SKM-1 (cell line): ENCODE data around the gene B4GALNT3.

Experiments
- DNase-seq: peaks from one replicate; lab custom pipeline; 2025; ENCODE audit not compliant: unreplicated experiment; lab: John Stamatoyannopoulos, UW

Gene B4GALNT3

DNA sequence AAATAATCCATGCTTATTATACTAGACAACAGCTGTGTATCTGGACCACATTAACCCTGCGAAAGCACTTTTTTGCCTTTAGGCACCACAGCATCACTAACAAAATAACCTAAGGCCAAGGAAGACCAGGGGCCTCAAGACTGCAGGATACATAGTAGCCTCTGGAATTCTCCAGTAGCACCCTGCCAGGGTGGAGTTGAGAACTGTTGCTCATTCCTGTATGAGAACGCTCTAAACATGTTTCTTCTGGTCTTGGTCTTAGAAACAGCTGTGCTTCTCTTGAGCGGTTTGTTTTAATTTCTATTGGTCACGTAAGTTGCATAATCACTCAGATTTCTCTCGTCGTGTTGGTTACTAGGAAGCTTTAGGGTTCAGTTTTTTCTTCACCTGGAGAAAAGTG, 7.9 kb downstream of the B4GALNT3 start:
- DNase-seq = no peak

DNA sequence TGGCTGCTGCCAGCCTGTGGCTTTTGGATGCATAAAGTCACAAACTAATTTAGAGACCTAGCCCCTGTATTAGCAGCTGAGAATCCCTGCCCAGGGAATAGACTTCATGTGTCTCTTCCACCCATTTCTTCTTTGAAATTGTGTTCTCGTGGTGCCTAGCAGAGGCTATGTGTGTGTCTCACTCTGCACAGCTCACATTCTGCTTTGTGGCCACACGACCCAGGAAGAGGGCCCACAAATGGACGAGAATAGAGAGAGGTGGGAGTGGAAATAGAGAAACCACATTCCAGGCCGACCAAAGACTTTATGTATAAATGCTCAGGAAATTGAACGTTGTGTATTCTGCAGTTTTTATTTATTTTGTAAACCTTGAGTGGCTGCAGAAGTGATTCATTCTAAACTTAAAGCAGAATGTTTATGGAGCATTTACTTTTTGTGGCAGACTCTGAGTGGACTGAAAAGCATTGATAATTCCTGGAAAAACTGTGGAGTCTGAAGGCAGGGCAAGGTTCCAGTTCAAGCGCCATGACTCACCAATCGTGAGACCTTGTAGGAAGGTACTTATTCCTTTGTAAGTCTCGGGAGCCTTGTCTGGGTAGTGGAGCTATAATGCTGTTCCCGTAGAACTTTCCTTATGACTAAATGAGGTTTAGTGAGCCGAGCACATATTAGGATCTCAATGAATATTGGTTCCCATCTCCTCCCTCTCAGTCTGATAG, 9.1 kb downstream of the B4GALNT3 start:
- no peak for DNase-seq

- no peak for DNase-seq
Measured at GRCh38 chr12:470133-470532, 10.4 kb downstream of the B4GALNT3 start.

DNA sequence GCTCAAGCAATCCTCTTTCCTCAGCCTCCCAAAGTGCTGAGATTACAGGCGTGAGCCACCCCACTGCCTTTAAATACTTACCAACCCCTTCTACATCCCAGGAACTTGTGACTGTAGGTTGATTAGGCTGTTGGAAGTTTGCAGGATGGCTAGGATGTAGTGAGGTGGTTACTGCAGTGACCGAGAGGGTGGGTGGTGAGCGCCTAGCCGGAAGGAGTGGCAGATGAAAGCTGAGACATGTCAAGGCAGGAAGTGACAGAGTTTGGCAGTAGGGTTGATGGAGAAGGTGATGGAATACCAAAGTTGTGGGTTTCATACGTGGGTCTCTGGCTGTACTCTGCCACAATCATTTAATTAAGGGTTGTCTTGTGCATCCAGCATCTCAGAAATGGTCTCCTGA, 13.5 kb downstream of the B4GALNT3 start:
- DNase-seq = no peak

DNA sequence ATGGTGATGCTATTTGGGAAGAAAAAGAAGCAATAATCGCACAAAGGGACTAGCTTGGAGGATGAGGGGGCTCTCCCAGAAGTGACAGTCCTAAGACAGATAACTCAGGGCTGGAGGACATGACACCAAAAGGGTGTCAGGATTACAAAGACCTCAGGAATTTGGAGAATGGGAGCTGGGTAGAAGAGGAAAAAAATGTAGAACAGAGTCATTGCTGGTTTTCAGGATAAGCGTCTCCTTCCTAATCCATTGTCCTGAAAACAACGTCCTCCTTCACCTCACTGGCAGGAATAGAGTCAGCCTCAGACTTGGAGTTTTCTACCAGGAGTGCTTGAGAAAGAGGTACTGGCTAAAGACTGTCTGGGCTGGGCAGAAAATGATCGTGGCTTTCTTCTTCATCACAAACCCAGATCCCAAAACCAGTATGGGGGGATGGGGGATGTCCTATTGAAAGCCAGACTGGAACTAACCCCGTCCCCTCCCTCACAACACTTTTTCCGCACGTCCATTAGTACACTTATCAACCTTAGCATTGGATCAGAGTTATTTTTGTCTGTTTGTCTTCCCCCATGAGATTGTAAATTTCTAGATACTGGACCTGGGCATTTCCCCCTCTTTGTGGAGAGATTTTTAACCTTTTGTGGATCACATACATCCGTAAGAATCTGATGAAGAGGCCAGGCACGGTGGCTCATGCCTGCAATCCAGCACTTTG, 14.3 kb downstream of the B4GALNT3 start:
- no peak for DNase-seq

- DNase-seq = no peak
Measured at GRCh38 chr12:475286-475685, 15.5 kb downstream of the B4GALNT3 start.

- no peak for DNase-seq
Measured at GRCh38 chr12:479161-479560, 19.4 kb downstream of the B4GALNT3 start.

DNA sequence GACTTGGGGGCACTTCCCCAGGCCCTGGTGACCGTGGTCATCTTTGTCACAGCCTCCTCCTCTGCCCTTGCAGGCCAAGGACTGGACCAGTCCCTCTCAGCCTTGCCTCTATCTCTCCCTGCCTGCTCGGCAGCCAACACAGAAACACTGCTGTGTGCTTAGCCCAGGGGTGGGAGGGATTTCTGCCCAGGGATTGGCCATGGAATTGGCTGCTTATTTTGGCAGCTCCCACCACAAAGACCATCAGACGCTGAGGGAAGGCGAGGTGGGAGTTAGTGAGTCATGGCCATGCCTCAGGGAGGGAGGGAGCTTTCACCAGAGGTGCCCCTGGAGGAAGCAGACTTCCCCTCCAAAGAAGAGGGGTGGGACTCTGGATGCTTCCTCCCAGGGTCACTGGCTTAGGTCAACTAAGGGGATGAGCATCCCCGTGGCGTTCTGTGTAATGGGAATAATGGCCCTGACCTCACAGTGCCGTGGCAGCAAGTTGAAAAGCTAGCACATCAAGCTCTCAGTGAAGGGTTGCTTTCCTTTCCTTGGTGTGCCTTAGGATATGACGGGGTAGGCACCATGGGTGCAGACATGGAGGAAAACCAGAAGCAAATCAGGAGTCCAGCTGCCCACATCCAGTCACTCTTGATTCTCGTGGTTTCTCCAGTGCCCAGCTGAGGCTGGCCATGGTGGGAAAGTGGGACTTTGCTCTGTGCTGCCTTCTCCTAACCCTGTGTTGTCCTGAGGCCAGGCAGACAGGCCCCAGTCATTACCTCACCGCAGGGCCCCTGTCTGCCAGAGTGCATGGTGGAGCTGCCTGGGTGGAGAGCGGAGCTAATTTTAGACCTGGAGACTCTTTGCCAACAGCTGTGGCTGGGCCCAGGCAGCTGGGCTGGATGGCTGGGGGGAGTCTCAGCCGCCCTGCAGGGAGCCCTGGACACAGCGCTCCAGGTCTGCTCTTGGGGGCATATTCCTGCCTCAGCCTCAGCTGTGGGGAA, 21.4 kb downstream of the B4GALNT3 start:
- DNase-seq = no peak

- DNase-seq = no peak
Measured at GRCh38 chr12:482061-482460, 22.3 kb downstream of the B4GALNT3 start.

- no peak for DNase-seq
Measured at GRCh38 chr12:484096-484495, 24.4 kb downstream of the B4GALNT3 start.

DNA sequence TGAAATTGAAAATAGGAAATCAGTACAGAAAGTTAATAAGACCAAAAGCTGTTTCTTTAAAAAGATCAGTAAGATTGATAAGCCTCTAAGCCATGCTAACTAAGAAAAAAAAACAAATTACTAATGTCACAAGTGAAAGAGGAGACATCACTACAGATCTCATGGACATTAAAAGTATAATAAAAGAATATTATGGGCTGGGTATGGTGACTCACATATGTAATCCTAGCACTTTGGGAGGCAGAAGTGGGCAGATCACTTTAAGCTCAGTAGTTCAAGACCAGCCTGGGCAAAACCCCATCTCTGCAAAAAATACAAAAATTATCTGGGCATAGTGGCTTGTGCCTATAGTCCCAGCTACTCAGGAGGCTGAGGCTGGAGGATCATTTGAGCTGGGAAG, 30.5 kb downstream of the B4GALNT3 start:
- no peak for DNase-seq

DNA sequence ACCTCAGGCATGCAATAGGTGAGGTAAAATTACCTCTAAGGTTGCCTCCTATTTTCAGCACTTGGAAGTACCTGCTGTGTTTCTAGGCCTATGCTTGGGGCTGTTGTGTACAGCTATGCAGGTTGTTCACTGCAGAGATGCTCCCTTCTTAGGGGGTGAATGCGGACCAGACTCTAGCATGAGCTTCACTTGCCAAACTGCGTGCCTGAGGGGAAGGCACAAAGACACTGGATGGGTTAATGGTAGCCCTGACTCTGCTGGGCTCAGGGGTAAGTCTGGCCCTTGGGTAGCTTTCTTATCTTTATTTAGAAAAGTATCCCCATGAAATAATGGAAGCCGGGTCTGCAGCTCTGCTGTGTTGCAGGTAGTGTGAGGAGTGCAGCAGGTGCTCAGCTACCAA, 35.7 kb downstream of the B4GALNT3 start:
- DNase-seq = no peak

- no peak for DNase-seq
Measured at GRCh38 chr12:496736-497135, 37.0 kb downstream of the B4GALNT3 start.

DNA sequence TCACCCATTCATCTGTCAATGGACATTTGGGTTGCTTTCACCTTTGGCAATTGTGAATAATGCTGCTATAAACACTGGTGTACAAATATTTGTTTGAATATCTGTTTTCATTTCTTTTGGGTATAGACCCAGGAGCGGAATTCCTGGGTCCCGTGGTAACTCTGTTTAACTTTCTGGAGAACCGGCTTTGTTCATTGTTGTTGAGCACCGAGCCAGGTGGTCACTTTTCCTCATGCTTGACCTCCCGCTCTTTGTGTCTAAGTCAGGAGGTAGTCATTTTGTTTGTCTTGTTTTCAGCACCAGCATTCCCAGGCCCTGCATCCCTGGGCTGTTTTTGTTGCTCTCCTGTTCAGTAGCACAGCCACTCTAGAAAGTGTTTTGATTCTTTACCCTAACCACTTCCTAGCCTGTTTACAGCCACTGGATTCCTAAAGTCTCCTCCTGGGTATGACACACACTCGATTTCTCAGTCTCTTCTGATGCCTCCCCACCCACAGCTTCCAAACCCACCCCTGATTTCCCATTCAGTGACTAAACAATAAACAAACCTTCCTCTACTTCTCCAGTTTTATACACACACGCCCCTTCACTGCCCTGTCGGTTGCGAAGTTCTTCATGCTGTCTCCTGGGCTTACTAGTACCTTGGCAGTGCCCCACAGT, 37.9 kb downstream of the B4GALNT3 start:
- DNase-seq = no peak

DNA sequence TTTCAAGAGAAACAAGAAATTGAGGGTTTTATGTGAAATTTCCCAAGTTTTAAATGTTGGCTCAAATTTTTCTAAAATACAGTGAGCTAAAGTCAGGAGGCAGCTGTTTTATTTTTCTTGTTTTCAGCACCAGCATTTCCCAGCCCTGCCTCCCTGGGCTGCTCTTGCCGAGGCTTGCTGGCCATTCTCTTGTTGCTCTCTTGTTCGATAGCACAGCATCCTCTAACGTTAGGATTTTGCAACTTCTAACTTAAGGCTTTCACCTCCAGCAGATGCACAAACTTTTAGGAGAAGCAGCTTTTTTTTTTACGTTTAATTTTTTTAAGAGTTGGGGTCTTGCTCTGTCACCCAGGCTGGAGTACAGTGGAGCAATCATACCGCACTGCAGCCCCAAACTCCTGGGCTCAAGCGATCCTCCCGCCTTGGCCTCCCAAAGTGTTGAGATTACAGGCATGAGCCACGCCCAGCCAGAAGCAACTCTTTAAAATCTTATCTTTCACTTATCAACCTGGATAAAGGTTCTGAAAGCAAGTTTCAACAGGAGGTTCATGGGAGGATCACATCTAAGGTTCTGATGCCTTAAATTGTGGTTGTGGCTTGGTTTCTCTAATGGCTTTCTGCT, 40.2 kb downstream of the B4GALNT3 start:
- DNase-seq = no peak

DNA sequence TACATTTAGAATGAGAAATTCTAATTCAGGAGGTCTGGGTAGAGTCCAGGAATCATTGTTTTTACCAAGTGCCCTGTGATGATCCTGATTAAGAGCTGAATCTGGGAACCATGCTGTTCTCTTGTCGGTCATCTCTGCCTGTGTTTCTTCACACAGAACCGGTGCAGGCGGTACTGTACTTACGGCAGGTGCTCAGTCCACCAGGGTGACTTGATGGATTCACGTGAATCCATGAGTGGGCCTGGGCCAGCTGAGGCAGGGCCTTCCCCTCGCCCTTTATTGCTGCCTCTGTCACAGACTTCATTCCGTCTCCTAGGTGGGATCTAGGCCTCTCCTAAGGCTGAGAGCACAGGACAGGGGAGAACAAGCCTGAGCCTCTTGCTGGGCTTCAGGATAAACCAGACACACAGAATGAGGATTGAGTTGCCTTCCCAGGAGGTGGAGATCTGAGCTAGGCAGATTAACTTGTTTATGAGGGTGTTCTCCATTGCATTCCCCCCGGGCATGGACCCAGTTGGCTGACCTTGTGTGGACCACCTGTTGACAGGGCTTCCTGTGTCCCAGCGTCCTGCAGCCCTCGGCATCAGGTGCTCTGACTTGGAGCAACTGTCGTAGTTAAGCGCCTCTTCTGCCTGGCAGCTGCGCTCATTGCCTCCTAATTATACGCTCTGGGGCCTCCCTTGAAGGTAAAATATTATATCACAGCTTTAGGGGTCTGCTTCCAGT, 42.1 kb downstream of the B4GALNT3 start:
- DNase-seq = no peak

GRCh38 chr12:503111-503761, 43.5 kb downstream of the B4GALNT3 start:
- no peak for DNase-seq

DNA sequence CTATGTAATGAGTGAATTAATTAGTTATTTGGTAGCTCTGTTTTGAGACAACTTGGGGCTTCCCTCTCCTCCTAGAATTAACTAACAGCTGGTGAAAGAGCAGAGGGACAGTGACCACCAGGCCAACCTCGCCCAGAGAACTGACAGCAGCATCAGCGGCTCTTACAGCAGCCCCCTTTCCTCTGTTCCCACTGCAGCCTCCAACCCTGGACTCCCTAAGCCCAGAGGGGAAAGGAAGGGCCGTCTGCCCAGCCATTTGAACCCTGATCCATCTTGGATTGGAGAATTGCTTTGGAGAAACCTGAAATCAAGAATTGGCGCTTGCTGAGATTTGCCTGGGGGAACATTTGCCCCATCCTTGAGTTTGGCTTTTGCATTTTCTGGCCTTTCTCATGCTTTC, 45.5 kb downstream of the B4GALNT3 start:
- DNase-seq = no peak

- DNase-seq = no peak
Measured at GRCh38 chr12:507391-507796, 47.7 kb downstream of the B4GALNT3 start.
